HS-27A (cell line): ENCODE measurements around the gene RAD51B.
"Not testable (repeated sequence)": the region's sequence is repeated elsewhere in the genome, so short reads cannot be mapped to it uniquely, and the experiment has no call there.

Source experiments
- DNase-seq: peaks from one replicate; pipeline ENCODE4 v3.0.0-alpha.2; 2012; ENCODE audit warnings: low read depth, missing footprints

RAD51B gene

DNA sequence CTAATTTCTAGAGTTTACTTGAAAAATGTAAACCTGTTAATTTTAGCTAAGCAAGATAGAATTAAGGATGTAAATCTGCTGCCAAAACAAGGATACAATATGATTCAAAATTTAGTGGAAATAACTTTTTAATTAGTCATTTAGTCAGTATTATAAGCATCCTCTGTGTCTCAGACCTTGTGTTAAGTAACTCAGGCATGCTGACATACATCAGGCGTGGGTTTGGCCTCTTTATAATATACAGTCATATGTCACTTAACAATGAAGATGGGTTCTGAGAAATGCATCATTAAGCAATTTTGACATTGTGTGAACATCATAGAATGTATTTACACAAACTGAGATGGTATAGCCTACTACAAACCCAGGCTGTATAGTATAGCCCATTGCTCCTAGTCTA lies 586.4 kb downstream of the RAD51B start:
- DNase-seq, result no peak

DNA sequence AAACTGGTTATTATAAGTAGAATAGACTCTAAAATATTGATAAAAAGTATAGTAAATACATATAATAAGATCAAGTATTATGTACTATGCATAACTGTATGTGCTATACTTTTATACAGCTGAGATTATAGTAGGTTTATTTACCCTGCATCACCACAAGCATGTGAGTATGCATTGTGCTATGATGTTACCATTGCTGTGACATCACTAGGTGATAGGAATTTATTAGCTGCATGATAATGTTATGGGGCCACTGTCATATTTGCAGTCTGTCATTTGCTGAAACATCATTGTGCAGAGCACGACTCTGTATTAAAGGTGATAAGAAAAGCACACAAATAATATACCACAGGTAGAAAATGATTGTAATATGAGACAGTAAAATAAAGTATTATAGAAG lies 587.7 kb downstream of the RAD51B start:
- DNase-seq, result no peak

DNA sequence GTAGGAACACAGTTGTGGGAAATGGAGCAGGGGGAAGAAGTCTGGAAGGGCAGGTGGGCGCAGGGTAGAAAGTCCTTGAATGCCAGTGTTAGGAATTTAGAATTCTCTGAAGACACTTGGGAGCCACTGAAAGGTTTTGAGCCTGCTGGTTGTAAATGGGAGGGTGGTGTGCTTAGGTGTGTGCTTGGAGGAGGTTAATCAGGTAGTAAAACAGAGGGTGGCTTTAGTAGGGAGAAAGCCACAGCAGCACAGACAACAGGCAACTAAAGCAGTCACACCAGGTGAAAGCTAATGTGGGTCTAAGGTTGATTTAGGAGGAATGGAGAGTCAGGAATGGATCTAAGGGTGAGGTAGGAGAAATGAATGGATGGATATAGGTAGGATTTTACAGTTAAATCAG lies 588.2 kb downstream of the RAD51B start:
- DNase-seq, result no peak

DNA sequence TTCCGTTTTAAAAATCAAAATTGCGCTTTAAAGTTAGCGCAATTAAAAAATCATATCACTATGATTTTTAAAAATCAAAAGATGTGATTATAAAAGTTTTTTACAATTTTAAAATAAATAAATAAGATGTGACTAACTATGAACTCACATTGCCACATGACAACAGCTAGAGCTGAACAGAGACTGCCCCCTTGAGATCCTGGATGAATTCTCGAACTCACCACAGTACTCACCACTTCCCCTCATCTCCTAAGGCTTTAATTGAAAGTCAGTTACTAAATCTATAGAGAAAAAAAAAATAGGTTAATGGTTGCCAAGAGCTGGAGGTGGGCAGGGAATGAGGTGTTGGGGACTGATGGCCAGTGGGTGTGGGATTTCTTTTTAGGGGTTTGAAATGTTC lies 589.1 kb downstream of the RAD51B start:
- no peak for DNase-seq

DNA sequence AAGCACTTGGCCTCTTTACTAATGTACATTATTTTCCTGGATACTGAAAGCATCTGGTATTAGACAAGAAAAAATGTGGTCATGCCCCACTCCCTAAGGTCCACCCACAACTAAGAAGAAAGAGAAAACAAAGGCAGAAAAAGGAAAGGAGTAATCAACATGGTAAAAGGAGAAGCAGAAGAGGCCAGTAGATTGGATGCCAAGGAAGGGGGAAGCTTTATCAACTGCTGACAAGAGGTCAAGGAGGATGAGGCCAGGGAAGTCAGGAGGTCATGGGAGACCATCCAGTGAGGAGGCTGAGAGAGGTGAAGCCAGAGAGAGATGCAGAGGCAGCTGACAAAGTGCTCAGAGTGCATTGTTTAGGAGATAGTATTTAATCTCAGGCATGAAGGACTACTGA lies 589.8 kb downstream of the RAD51B start:
- no peak for DNase-seq

DNA sequence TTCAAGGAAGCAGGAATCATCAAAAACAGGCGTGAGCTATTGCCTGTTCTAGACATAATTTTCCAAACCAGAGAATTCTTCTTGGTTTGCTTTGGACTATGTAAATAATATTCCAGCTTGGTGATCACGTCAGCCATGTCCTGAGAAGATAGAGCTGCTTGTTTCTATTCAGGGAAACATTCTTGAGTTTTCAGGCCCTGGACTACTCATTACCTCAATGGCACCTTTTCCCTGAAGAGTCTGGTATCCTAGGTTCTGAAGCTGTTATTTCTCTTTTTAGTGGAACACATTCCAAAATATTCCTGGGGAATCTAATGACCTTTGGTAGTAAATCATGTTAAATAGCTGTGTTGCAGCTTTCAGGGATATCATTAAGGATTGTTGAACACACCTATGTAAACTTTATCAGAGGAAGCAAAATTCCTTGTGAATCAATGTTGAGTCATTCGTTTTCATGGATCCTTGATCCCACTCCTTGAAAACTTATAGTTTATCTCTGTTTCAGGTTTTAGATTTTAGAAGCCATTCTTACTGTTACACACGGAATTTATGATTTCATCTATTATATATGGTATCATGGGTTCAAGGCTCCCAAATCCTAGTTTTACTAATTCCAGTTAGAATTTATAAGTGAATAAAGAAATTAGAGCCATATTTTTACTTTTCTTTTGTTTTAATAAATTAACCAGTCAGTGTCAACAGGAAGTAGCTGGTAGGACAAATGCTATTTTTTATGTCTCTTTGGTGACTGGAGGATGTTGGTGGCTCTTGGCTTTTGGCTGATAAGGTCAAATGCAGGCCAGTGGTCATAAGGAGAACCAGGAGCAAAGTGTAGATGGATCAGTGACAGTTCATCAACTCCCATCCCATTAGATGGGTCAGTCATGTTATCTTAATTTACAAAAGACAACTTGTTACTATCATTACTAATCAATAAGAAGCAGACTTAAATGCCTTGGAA lies 593.2 kb downstream of the RAD51B start:
- DNase-seq, result no peak

DNA sequence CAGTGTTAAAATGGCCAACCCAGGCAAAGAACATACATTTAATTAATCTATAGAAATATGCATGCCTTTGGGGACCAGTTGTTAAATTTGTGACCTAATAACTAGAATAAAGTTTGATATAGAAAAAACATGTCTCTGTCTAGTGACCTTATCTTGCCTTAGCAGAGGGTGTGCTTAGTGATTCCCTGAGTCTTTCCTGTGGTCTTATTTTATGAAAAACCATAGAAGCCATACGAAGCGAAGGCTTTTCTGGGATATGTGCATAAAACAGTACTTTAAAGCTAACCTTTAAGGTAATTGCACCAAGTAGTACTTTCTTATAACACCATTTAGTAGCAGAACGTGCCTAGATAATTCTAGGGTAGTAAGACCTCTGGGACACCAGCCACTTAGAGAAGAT lies 593.9 kb downstream of the RAD51B start:
- no peak for DNase-seq

DNA sequence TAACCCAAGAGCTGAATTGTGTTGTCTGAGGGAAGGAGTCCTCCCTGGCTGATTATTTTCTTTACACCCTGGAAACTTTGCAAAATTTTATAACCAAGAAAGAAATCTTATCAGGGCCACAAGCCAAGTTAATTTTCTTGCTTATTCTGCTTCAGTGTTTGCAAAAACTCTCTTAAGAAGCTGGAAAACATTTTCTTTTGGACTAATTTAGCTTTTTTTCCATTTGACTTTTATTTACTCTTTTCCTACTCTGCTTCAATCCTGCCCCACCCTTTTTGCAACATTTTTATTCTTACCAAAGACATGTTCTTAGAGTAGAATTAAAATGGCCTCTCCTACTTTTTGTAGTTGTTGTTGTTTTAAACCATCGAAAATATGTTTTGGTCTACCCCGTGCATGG lies 594.5 kb downstream of the RAD51B start:
- DNase-seq, result no peak

DNA sequence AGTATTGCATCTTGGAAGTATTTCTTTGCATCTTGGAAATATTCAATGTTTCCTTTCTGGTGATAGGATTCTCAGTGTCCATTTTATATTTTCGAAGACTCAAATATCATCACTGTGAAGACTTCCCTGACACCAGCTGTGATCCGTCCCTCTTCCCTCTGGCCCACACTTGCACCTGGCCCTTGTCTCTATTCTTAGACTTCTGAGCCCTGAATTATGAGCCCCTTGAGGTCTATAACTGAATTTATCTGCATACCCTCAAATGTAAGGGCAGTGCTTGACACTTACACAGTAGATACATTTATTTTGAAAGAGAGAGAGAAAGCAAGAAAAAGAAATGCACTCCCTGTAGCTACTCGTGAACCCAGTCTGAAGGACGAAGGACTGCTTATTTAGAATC lies 596.6 kb downstream of the RAD51B start:
- DNase-seq, result no peak

DNA sequence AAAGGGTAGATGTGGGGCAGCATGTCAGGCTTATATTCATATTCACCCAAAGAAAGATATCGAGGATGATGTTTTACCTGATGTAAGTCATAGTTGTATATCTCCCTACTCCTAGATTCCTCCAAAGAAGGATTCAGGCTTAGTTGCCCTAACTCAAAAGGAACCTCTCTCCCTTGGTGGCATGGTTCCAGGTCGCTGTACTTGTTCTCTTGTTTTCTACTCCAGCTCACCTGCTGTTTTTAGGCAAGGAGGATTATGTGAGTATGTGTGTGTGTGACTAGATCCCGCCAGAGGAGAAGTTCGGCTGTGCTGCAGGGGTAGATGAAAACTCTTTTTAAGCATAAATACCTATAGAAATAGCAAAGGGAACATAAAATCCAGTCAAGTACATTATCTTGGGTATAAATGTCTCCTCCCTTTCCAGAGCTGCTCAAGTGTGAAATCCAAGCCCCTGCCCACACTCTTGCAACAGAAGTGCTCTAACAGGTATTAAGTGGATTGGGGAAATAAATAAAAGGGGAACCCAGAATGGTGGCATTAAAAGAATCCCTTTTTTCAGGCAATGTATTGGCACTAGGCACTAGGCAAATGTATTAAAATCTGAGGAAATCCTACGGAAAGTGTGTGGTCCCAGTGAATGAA lies 597.6 kb downstream of the RAD51B start:
- DNase-seq, result no peak

DNA sequence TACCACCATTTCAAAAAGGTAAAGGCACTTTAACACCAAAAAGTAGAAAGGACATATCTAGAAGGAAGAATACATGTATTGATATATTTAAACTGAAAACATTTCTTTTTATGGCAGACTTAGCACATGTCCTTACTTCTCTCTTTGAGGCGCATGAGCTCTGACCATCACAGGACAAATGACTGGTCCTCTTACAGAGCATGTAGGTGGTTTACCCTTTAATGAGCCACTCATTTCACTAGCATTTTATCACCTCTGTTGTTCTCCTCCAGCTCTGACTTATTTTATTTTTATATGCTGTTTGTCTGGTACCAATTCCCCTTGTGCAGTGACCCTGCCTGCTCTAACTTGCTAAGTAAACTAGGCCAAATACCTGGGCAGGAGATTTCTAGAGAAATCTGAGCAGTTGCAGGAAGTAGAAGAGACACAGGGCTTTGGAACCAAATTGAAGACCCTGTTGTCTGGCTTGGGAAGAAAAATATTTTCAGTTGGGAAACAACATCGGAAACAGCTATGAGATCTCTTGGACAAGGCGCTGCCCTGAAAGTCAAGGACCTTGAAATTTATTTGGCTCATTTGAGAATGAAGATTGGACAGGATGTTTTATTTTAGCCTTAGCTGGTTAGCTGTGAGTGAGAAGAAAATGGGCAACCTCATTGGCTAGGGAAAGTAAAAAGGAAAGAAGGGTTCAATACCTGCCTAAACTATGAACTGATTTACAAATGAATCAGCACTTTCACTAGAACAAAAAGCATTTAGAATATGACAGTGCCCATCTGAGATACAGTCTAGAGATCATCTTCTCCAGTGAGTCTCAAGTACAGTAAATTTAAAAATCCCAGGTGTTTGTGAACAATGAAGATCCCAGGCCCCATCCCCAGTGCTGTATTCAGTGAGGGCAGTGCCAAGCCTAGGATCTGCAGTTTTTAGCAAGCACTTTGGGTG lies 598.9 kb downstream of the RAD51B start:
- no peak for DNase-seq

DNA sequence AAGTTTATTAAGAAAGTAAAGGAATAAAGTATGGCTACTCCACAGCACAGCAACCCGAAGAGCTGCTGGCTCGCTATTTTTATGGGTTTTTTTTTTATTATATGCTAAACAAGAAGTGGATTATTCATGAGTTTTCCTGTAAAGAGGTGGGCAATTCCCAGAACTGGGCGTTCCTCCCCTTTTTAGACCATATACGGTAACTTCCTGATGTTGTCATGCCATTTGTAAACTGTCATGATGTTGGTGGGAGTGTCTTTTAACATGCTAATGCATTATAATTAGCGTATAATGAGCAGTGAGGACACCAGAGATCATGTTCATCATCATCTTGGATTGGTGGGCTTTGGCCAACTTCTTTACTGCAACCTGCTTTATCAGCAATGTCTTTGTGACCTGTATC lies 600.8 kb downstream of the RAD51B start:
- no peak for DNase-seq

DNA sequence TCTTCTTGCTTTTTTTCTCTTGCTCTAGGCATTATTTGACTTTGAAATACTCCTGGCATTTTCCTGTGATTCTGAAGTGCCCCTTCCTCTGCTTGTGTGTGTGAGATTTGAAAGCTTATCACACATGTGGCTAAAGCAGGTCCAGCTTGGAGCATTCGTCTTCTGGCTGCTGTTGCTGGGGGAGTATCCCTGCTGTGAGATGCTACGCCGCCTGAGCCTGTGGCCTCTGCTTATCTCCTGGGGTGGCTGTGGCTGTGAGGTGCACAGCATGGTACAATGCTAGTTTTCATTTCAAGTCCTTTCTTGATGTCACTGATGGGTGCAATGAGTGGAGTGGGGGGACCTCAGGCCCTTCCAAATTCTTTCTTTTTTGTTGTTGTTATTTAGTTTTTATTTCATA lies 601.5 kb downstream of the RAD51B start:
- DNase-seq, result no peak

DNA sequence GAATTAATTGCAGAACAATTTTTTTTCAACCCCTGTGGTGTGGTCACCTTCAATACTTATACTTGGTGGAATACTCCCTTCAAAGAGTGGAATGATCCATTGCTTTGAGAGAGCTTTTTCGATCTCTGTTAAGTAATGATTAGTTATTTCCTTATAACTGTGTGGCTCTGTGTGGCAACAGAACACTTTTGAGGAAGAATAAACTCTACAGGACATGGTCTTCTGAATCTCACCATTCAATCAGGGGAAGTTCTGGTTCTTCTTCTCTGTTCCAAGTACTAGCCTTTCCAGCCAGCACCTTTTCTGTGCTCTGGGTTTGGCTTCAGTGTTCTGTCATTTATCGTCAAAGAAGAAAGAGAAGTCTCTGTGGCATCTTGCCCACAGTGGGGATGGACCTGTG lies 604.1 kb downstream of the RAD51B start:
- DNase-seq, result no peak

DNA sequence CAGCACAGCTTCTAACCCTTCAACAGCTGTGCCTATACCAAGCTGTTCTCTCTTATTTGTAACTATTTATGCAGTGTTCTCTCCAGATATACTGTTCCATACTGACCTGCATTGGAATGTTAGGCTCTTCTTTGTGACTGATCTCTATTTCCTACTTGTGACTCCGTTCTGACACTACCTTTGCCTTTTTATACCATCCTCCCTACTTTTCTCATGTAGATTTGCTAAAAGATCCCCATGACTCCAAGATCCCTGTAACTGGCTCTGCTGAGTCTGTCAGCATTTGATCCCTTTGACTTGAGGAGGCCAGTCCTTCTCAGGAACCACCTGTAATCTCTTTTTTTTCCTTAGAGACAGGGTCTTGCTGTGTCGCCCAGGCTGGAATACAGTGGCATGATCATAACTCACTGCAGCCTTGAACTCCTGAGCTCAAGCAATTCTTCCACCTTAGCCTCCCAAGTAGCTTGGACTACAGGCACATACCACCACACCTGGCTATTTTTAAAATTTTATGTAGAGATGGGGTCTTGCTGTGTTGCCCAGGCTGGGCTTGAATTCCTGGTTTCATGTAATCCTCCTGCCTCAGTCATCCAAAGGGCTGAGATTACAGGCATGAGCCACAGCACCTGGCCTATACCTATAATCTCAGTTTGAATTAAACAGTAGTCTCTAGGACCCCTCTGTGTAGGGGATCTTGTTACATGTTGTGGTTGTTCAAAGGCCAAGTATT lies 605.0 kb downstream of the RAD51B start:
- no peak for DNase-seq

DNA sequence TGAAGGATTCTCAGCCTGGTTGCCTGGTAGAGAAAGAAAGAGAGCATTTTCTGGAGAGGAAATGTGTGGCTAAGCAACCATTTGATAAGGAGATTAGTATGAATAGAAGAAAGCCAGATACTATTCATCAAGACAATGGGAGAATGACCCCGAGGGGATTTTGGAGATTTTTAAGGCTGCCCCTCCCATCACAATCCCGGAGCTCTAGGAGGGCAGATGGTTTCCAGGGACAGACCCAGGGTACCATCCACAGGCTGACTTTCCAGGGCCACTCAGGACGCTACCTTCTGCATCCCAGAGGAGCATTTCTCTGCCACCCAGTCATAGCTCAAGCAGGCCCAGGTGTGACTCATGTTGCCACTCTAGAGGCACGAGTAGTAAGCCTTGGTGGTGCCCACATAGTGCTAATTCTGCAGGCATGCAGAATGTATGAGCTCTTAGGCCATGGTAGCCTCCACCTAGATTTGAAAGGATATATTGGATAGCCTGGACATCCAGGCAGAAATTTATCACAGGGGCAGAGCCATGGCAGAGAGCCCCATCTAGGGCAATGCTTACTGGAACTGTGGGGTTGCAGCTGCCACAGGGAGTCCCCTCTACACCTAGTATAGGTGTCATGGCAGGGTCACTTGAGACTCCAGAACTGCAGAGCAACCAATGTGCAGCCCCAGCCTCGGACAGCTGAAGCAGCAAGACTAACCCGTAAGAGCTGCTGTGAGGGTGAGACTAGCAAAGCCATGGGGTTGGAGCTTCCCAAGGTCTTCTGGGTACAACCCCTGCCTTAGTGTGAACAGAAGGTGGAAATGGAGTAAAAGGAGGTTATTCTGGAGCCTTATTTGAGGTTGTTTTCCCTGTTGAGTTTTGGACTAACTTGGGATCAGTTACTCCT lies 607.3 kb downstream of the RAD51B start:
- no peak for DNase-seq

DNA sequence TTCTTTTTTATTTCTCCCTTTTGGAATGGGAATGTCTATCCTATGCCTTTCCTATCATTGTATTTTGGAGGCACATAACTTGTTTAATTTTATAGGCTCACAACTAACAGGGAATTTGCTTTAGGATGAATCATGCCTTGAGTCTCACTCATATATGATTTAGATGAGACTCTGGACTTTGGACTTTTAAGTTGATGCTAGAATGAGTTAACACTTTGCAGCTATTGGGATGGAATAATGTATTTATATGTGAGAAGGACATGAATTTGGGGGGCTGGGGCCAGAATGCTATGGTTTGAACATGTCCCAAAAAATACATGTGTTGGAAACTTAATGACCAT lies 607.9 kb downstream of the RAD51B start:
- no peak for DNase-seq

DNA sequence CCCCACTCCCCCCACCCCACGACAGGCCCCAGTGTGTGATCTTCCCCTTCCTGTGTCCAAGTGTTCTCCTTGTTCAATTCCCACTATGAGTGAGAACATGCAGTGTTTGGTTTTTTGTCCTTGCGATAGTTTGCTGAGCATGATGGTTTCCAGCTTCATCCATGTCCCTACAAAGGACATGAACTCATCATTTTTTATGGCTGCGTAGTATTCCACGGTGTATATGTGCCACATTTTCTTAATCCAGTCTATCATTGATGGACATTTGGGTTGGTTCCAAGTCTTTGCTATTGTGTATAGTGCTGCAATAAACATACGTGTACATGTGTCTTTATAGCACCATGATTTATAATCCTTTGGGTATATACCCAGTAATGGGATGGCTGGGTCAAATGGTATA lies 609.3 kb downstream of the RAD51B start:
- not testable (repeated sequence) for DNase-seq

DNA sequence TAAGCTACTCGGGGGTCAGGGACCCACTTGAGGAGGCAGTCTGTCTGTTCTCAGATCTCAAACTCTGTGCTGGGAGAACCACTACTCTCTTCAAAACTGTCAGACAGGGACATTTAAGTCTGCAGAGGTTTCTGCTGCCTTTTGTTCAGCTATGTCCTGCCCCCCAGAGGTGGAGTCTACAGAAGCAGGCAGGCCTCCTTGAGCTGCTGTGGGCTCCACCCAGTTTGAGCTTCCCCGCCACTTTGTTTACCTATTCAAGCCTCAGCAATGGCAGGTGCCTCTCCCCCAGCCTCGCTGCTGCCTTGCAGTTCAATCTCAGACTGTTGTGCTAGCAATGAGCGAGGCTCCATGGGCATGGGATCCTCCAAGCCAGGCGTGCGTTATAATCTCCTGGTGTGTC lies 614.6 kb downstream of the RAD51B start:
- DNase-seq, result not testable (repeated sequence)

DNA sequence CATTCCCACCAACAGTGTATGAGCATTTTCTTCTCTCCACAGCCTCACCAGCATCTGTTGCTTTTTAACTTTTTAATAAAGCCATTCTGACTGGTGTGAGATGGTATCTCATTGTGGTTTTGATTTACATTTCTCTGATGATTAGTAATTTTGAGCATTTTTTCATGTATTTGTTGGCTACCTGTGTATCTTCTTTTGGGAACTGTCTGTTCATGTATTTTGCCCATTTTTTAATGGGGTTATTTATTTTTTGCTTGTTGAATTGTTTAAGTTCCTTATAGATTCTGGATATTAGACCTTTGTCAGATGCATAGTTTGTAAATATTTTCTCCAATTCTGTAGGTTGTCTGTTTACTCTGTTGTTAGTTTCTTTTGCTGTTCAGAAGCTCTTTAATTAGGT lies 616.1 kb downstream of the RAD51B start:
- not testable (repeated sequence) for DNase-seq

DNA sequence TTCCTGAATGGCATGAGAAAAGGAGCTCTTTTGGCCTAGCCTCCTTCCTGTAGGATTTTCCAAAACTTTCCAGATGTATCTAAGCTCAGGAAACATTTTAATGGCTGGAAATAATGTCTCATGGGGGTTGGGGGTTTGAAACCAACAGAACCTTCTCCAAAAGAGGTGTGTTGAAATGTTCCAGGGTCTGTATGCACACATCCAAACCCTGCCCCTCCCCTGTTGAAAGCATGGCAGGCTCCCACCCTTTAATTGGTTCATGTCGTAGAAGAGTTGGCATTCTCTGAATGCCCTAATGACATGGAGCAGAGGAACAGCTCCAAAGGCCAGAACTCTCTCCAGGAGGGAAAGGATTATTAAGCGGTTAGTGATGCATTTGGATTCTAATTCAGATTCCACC lies 620.1 kb downstream of the RAD51B start:
- no peak for DNase-seq
